ENCODE measurements around the gene POU6F2. TPM values are rescaled to one million over a fixed set of nuclear protein-coding genes. Genes with fewer than 3 reads are reported as not detected.

POU6F2 gene
- total and polyA plus RNA-seq, 2 donors (not counting 1 experiment from before 2014, with no cell fraction given), result 0.47 TPM; not detected in 1

- POLR2A ChIA-PET, result no interaction called here
- Histone ChIP-seq H3K4me2 (replicated peaks; ENCODE audit: low read depth, low read length, poor library complexity, severe bottlenecking) (no peak overlapping the region), H3K36me3 (replicated peaks in 1 of 2; ENCODE audit: control extremely low read depth in 1 of 2, control insufficient read depth in 1 of 2, extremely low read depth in 1 of 2, insufficient read depth in 2 of 2, low read length in 1 of 2) (no peaks in the 10 kb centered on the region), H3K9ac (ENCODE audit: low read length) (no peak overlapping the region), H3K27me3 (replicated peaks in 1 of 4; ENCODE audit: control extremely low read depth in 1 of 4, control insufficient read depth in 3 of 4, insufficient read depth in 4 of 4, low read length in 3 of 4) (no peaks in the 10 kb centered on the region), H3K79me2 (ENCODE audit: control insufficient read depth, insufficient read depth, low read length) (no peaks in the 10 kb centered on the region), H3K27ac (ENCODE audit: low read length in 2 of 2) (no peak overlapping the region), H2AFZ (ENCODE audit: insufficient read depth, low read depth, low read length, poor library complexity, severe bottlenecking) (no peak overlapping the region), H3K4me1 (ENCODE audit: control insufficient read depth in 2 of 2, insufficient read depth in 2 of 2, low read length in 2 of 2) (no peaks in the 10 kb centered on the region), H4K20me1 (ENCODE audit: control insufficient read depth, insufficient read depth, low read length, poor library complexity, severe bottlenecking) (no peaks in the 10 kb centered on the region), H3K9me3 (ENCODE audit: control extremely low read depth in 1 of 3, control insufficient read depth in 2 of 3, insufficient read depth in 1 of 3, low read length in 2 of 3) (no peaks in the 10 kb centered on the region), H3K4me3 (ENCODE audit: control extremely low read depth in 1 of 5, extremely low read depth in 1 of 5, insufficient read depth in 1 of 5, low read depth in 2 of 5, low read length in 4 of 5) (no peak overlapping the region)
- Mint-ChIP-seq H3K27ac (no peak overlapping the region), H3K4me3 (no peak overlapping the region), H3K4me1 (no peaks in the 10 kb centered on the region), H3K9me3 (ENCODE audit: insufficient read depth) (no peaks in the 10 kb centered on the region), H3K27me3 (peaks cover 4% of the 10 kb centered on the region)
- intact Hi-C loops (cut with micrococcal nuclease), result loop anchor here (10.0 kb wide), 1 partner anchor 65 kb away; no protein-coding TSS in a partner anchor
- CTCF ChIA-PET, result no interaction called here
- DNase-seq, result no peak
- no peak for ATAC-seq (ENCODE audit: low read depth)
- WGBS (ENCODE audit: insufficient coverage), result 65% methylated on average over 4 of the region's 7 CpGs
- TF ChIP-seq, protein P1, sequence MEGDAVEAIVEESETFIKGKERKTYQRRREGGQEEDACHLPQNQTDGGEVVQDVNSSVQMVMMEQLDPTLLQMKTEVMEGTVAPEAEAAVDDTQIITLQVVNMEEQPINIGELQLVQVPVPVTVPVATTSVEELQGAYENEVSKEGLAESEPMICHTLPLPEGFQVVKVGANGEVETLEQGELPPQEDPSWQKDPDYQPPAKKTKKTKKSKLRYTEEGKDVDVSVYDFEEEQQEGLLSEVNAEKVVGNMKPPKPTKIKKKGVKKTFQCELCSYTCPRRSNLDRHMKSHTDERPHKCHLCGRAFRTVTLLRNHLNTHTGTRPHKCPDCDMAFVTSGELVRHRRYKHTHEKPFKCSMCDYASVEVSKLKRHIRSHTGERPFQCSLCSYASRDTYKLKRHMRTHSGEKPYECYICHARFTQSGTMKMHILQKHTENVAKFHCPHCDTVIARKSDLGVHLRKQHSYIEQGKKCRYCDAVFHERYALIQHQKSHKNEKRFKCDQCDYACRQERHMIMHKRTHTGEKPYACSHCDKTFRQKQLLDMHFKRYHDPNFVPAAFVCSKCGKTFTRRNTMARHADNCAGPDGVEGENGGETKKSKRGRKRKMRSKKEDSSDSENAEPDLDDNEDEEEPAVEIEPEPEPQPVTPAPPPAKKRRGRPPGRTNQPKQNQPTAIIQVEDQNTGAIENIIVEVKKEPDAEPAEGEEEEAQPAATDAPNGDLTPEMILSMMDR (IDR thresholded peaks at IDR 0.05), result no peak
- TF ChIP-seq EZH2 (IDR thresholded peaks at IDR 0.05; ENCODE audit: borderline replicate concordance, insufficient read depth, low read depth, low read length, poor library complexity, severe bottlenecking), result no peak
Measured at GRCh38 chr7:39349452-39350123, 371.9 kb downstream of the POU6F2 start.

- TF ChIP-seq, protein P1 (IDR thresholded peaks at IDR 0.05), result no peak
- no peak for TF ChIP-seq EZH2 (IDR thresholded peaks at IDR 0.05; ENCODE audit: borderline replicate concordance, insufficient read depth, low read depth, low read length, poor library complexity, severe bottlenecking)
- Histone ChIP-seq H2AFZ (ENCODE audit: insufficient read depth, low read depth, low read length, poor library complexity, severe bottlenecking) (no peak overlapping the region), H3K79me2 (ENCODE audit: control insufficient read depth, insufficient read depth, low read length) (no peaks in the 10 kb centered on the region), H3K27me3 (replicated peaks in 1 of 4; ENCODE audit: control extremely low read depth in 1 of 4, control insufficient read depth in 3 of 4, insufficient read depth in 4 of 4, low read length in 3 of 4) (no peaks in the 10 kb centered on the region), H3K9ac (ENCODE audit: low read length) (no peak overlapping the region), H3K36me3 (replicated peaks in 1 of 2; ENCODE audit: control extremely low read depth in 1 of 2, control insufficient read depth in 1 of 2, extremely low read depth in 1 of 2, insufficient read depth in 2 of 2, low read length in 1 of 2) (no peaks in the 10 kb centered on the region), H3K27ac (ENCODE audit: low read length in 2 of 2) (no peak overlapping the region), H3K9me3 (ENCODE audit: control extremely low read depth in 1 of 3, control insufficient read depth in 2 of 3, insufficient read depth in 1 of 3, low read length in 2 of 3) (no peaks in the 10 kb centered on the region), H3K4me2 (replicated peaks; ENCODE audit: low read depth, low read length, poor library complexity, severe bottlenecking) (no peak overlapping the region), H3K4me1 (ENCODE audit: control insufficient read depth in 2 of 2, insufficient read depth in 2 of 2, low read length in 2 of 2) (peaks cover 4 to 6% of the 10 kb centered on the region in 2 donors), H4K20me1 (ENCODE audit: control insufficient read depth, insufficient read depth, low read length, poor library complexity, severe bottlenecking) (no peaks in the 10 kb centered on the region), H3K4me3 (ENCODE audit: control extremely low read depth in 1 of 5, extremely low read depth in 1 of 5, insufficient read depth in 1 of 5, low read depth in 2 of 5, low read length in 4 of 5) (no peak overlapping the region)
- Mint-ChIP-seq H3K27me3 (peaks cover 4% of the 10 kb centered on the region), H3K4me1 (peaks cover 12% of the 10 kb centered on the region), H3K4me3 (no peak overlapping the region), H3K9me3 (ENCODE audit: insufficient read depth) (no peaks in the 10 kb centered on the region), H3K27ac (no peak overlapping the region)
- intact Hi-C loops (cut with micrococcal nuclease), result loop anchor here (10.0 kb wide), 1 partner anchor 61 kb away; no protein-coding TSS in a partner anchor
- 84% methylated on average over 8 of the region's 17 CpGs for WGBS (ENCODE audit: insufficient coverage)
- ATAC-seq (ENCODE audit: low read depth) (no peak), DNase-seq (no peak)
- ChIA-PET POLR2A (no interaction called here), CTCF (no interaction called here)
Measured at GRCh38 chr7:39353615-39354376, 376.1 kb downstream of the POU6F2 start.
